HG03342 (cell line): ENCODE data around the gene GNAS.
"Not testable (repeated sequence)": the region's sequence is repeated elsewhere in the genome, so short reads cannot be mapped to it uniquely, and the experiment has no call there.

ENCODE experiments used
- ATAC-seq: cut with Tn5 transposase; IDR thresholded peaks from one replicate; pipeline ENCODE4 v1.9.1; 2021; ENCODE audit warnings: mild to moderate bottlenecking, moderate library complexity; ENCODE audit not compliant: unreplicated experiment

GNAS gene

DNA sequence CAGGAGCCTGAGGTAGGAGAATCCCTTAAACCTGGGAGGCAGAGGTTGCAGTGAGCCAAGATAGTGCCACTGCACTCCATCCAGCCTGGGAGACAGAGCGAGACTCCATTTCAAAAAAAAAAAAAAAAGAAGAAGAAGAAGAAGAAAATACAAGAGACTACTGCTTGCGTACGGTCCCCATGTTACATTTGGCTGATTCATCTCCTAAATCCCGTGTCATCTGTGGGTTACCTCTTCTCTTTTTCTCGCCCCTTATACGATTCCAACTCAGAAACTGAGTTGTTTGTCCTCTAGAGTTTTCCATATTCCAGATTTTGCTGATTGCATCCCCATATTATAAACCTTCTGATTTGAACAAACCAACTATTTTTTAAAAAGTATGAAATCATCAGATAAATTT, 66.1 kb downstream of the GNAS start:
- ATAC-seq, result no peak

DNA sequence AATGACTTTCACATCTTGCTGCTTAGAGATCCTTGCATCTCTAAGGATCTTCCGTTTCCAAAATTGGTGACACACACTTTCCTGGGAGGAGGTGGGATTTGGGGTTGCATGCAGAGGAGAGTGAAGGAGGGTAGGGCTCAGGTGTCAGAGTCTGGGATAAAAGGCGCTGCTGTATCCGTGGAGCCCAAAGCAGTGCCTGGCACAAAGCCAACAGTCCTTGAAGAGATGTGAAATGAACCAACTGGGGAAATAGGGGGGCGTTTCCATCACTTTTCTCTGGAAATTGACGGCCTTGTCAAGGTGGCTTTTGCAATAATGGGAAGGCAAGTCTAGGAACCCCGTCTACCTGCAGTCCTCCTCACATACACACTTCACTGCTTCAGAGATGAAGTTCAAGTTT, 69.0 kb downstream of the GNAS start:
- no peak for ATAC-seq

- ATAC-seq, result no peak
Observed at GRCh38 chr20:58922036-58922435, 69.5 kb downstream of the GNAS start.

DNA sequence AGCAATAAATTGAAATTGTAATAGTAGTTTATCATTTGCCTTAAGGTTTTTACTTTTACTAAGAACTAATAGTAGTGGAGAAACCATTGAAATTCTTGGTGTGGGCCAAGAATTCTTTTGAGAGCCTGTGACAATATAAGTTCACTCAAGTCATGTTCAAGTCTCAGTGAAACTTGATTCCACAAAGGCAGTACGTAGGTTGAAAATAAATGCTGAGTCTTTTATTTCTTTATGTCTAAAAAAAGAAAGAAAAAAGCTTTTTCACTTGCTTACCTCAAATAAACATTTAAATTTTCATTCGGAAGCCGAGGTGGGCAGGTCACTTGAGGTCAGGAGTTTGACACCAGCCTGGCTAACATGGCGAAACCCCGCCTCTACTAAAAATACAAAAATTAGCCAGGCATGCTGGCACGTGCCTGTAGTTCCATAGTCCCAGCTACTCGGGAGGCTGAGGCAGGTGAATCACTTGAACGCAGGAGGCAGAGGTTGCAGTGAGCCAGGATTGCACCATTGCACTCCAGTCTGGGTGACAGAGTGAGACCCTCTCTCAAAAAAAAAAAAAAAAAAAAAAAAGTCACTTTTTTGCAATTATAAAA, 70.7 kb downstream of the GNAS start:
- ATAC-seq, result no peak

GRCh38 chr20:58926802-58927489, 74.4 kb downstream of the GNAS start:
- ATAC-seq, result no peak

- ATAC-seq, result no peak
Observed at GRCh38 chr20:58927490-58928061, 75.1 kb downstream of the GNAS start.

GRCh38 chr20:58930496-58930895, 78.0 kb downstream of the GNAS start:
- no peak for ATAC-seq

- ATAC-seq, result no peak
Observed at GRCh38 chr20:58932170-58932569, 79.7 kb downstream of the GNAS start.

- ATAC-seq, result no peak
Observed at GRCh38 chr20:58938078-58938477, 85.6 kb downstream of the GNAS start.

DNA sequence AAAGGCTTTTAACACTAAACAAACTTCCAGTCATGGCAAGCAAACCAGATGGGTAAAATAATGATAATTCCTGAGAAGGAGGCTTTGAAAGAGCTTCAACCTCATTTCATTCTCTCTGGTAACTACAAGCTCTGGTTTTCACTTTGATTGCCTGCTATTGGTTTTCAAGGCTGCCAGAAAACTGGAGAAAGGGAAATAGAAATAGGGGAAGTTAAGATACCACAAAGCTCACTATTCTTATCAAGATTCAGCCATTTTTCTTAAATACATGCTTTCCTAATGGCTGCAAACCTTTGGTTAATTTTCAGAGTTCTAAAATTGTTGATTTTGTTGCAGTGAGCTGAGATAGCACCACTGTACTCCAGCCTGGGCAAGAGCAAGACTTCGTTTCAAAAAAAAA, 86.0 kb downstream of the GNAS start:
- ATAC-seq, result no peak

DNA sequence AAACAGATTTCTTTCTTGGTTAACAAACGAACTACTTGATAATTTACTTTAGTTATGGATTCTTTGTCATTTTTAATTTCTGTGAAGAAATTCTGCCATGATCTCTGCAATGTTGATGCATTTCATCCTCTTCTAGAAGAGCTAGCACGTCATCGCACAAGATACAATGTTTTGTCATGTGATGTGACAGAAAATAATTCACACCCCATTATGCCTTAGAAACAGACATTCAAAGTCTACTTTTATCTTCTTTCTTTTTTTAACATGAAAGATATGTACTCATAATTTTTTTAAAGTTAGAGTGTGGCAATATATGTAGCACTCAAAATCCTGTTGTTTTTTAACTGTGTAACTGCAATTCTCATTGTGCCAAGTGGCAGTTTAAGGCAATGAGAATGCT, 89.0 kb downstream of the GNAS start:
- no peak for ATAC-seq

DNA sequence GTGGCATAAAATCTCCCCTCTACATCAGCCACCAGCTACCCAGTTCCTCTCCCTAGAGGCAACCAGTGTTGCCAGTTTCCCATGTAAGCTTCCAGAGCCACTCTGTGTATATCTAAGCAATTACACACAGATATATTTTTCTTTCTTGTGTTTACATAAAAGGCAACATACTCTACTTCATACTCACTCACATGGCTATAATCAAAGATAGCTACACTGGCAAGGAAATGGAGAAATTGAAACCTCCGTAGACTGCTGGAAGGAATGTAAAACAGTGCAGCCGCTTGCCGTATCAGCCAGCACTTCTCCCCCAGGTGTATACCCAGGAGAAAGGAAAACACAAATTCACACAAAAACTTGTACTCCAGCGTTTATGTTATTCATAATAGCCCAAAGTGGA, 90.0 kb downstream of the GNAS start:
- ATAC-seq, result no peak

- no peak for ATAC-seq
Observed at GRCh38 chr20:58944610-58945009, 92.1 kb downstream of the GNAS start.

GRCh38 chr20:58945965-58946631, 93.6 kb downstream of the GNAS start:
- no peak for ATAC-seq

- ATAC-seq, result not testable (repeated sequence)
Observed at GRCh38 chr20:58947797-58948388, 95.4 kb downstream of the GNAS start.

DNA sequence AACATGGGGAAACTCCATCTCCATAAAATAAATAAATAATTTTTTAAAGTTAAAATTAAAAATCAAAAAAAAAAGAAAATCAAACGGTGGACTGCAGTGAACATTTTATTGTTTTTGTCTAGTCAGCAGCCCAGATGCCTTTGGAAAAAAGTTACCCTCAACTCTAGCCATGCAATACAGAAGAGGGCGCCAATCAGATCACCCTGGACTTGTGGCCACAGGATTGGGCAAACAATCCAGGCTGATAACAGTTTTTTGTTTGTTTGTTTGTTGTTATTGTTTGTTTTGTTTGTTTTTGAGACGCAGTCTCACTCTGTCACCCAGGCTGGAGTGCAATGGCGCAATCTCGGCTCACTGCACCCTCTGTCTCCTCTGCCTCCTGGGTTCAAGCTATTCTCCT, 98.1 kb downstream of the GNAS start:
- no peak for ATAC-seq

DNA sequence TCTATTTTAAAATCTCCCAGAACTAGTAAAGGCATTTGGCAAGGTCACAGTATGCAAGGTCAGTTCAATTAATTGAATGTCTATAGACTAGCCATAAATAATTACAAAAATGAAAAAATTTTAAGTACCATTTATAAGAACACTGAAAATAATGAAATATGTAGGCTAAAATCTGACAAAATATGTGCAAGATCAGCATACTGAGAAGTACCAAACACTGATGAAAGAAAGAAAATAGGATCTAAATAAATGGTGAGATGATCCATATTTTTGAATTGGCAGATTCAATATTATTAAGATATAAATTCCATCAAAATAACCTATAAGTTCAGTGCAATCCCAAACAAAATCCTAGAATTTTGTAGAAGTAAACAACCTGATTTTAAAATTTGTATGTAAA, 100.5 kb downstream of the GNAS start:
- ATAC-seq, result no peak

- ATAC-seq, result no peak
Observed at GRCh38 chr20:58956078-58956477, 103.6 kb downstream of the GNAS start.

- no peak for ATAC-seq
Observed at GRCh38 chr20:58959652-58960051, 107.1 kb downstream of the GNAS start.
